Body of pancreas (tissue), 4 donors: ENCODE data around the gene PCNT. TPM values are rescaled to one million over a fixed set of nuclear protein-coding genes. Genes with fewer than 3 reads are reported as not detected.

Experiments used
- ATAC-seq: fragments of 150-250 bp; one replicate; pipeline ENCODE4 v1.9.1; 2016
- DNase-seq, 4 donors: peaks; one replicate each; pipeline ENCODE4 v3.0.0-alpha.2; 2019
- H3K27ac ChIP-seq, 4 donors: fragments of 200-600 bp; sonication (generic); 1 replicate in 3 of 4; 2 replicates in 1 of 4; pipeline versions ENCODE4 v1.5.1 to v1.6.1; 2016 to 2019; ENCODE audit warnings: mild to moderate bottlenecking in 1 of 4, mixed read lengths in 1 of 4, moderate library complexity in 1 of 4
- H3K27me3 ChIP-seq, 2 donors: fragments of 200-600 bp; sonication (generic); one replicate each; pipeline ENCODE4 v1.6.0; 2016; ENCODE audit warnings: mild to moderate bottlenecking in 1 of 2
- H3K36me3 ChIP-seq, 2 donors: fragments of 200-600 bp; sonication (generic); replicated peaks in 1 of 2; 2 replicates each; pipeline ENCODE4 v1.5.1; 2016; ENCODE audit warnings: low read depth in 2 of 2; ENCODE audit not compliant: insufficient read depth in 1 of 2
- H3K4me1 ChIP-seq: fragments of 200-600 bp; sonication (generic); one replicate; pipeline ENCODE4 v1.6.0; 2016
- H3K4me3 ChIP-seq, 2 donors: fragments of 200-600 bp; sonication (generic); 1 replicate in 1 of 2; 2 replicates in 1 of 2; pipeline ENCODE4 v1.5.1; 2016 to 2019
- H3K9me3 ChIP-seq, 3 donors: fragments of 200-600 bp; sonication (generic); 1 replicate in 2 of 3; 2 replicates in 1 of 3; pipeline ENCODE4 v1.5.1; 2016
- CTCF ChIP-seq, 7 experiments: fragments of 450-650 bp in 4 of 7; fragments of 200-600 bp in 3 of 7; sonication (generic) in 3 of 7; IDR thresholded peaks; one replicate each; pipeline ENCODE4 v1.5.1; 2016 to 2019; ENCODE audit warnings: antibody characterized with exemption in 7 of 7
- POLR2A ChIP-seq, 3 donors: fragments of 450-650 bp; IDR thresholded peaks; one replicate each; pipeline ENCODE4 v1.6.1; 2016; ENCODE audit warnings: antibody characterized with exemption in 3 of 3, mild to moderate bottlenecking in 2 of 3
- WGBS, 2 donors: methylation state at CpG; one replicate each; pipeline ENCODE4 v1.1.5; 2017; 5-methylcytosine and 5-hydroxymethylcytosine counted together
- intact Hi-C: fragments of 100-400 bp; cut with DNase I; formaldehyde crosslinking; loops from one replicate; pipeline ENCODE4 v1.15.1; 2023
- total RNA-seq, 2 donors: library from RNA; depleted of rRNA; stranded (reverse); fragments of >200 nt; gene quantifications; one replicate each; pipeline ENCODE4 v1.1.0, GENCODE V29; 2016

The PCNT gene
- total RNA-seq, 2 donors from 2014 or later = 11.9 to 28.0 TPM

GRCh38 chr21:46379691-46380090, 55.7 kb downstream of the PCNT start:
- H3K4me3 ChIP-seq = no peak overlapping the region
- 97 to 99% methylated on average over 9 of the region's 9 CpGs for WGBS, 2 donors
- ATAC-seq (no peak), DNase-seq (no peak)
- no peaks in the 10 kb centered on the region for H3K27me3 ChIP-seq
- no peak overlapping the region for H3K27ac ChIP-seq
- no peaks in the 10 kb centered on the region for H3K4me1 ChIP-seq
- no peak for TF ChIP-seq CTCF (IDR thresholded peaks at IDR 0.05)
- no peak for TF ChIP-seq POLR2A (IDR thresholded peaks at IDR 0.05)
- no peaks in the 10 kb centered on the region for H3K9me3 ChIP-seq
- intact Hi-C loops = no loop called here
- no peaks in the 10 kb centered on the region for H3K36me3 ChIP-seq

GRCh38 chr21:46381541-46381940, 57.6 kb downstream of the PCNT start:
- H3K36me3 ChIP-seq = no peaks in the 10 kb centered on the region
- TF ChIP-seq POLR2A (IDR thresholded peaks at IDR 0.05) (no peak), CTCF (IDR thresholded peaks at IDR 0.05) (no peak)

GRCh38 chr21:46384556-46384955, 60.6 kb downstream of the PCNT start:
- ATAC-seq (no peak), DNase-seq (no peak)
- no peak overlapping the region for H3K4me3 ChIP-seq
- no peaks in the 10 kb centered on the region for H3K36me3 ChIP-seq
- H3K27ac ChIP-seq = no peak overlapping the region
- no peaks in the 10 kb centered on the region for H3K4me1 ChIP-seq
- TF ChIP-seq CTCF (IDR thresholded peaks at IDR 0.05) (no peak), POLR2A (IDR thresholded peaks at IDR 0.05) (no peak)
- no peaks in the 10 kb centered on the region for H3K27me3 ChIP-seq
- 90 to 97% methylated on average over 24 of the region's 24 CpGs for WGBS, 2 donors
- H3K9me3 ChIP-seq = no peaks in the 10 kb centered on the region
- intact Hi-C loops = no loop called here

More at GRCh38 chr21:46381541-46381940, 57.6 kb downstream of the PCNT start:
- Histone ChIP-seq H3K4me1 (no peaks in the 10 kb centered on the region), H3K27me3 (no peaks in the 10 kb centered on the region), H3K27ac (no peak overlapping the region), H3K9me3 (no peaks in the 10 kb centered on the region), H3K4me3 (no peak overlapping the region)
- 87% methylated on average over 5 of the region's 5 CpGs for WGBS, 2 donors
- intact Hi-C loops = no loop called here
- ATAC-seq (no peak), DNase-seq (no peak)

- DNase-seq = no peak
- intact Hi-C loops = no loop called here
- Histone ChIP-seq H3K27ac (no peak overlapping the region), H3K9me3 (no peaks in the 10 kb centered on the region), H3K4me1 (no peaks in the 10 kb centered on the region), H3K4me3 (no peak overlapping the region), H3K36me3 (no peaks in the 10 kb centered on the region), H3K27me3 (no peaks in the 10 kb centered on the region)
- no peak for ATAC-seq
- 89 to 91% methylated on average over 40 to 45 of the region's 45 CpGs for WGBS, 2 donors
- TF ChIP-seq POLR2A (IDR thresholded peaks at IDR 0.05) (no peak), CTCF (IDR thresholded peaks at IDR 0.05) (no peak)
These were observed 62.1 kb downstream of the PCNT start for GRCh38 chr21:46385846-46386733.

- no peak overlapping the region for H3K27ac ChIP-seq
- no peaks in the 10 kb centered on the region for H3K4me1 ChIP-seq
- no peaks in the 10 kb centered on the region for H3K36me3 ChIP-seq
- H3K4me3 ChIP-seq = no peak overlapping the region
- no peaks in the 10 kb centered on the region for H3K9me3 ChIP-seq
- WGBS, 2 donors = 93 to 94% methylated on average over 13 of the region's 13 CpGs
- no peak for TF ChIP-seq CTCF (IDR thresholded peaks at IDR 0.05)
- TF ChIP-seq POLR2A (IDR thresholded peaks at IDR 0.05) = no peak
- intact Hi-C loops = no loop called here
- no peak for ATAC-seq
- no peak for DNase-seq
- no peaks in the 10 kb centered on the region for H3K27me3 ChIP-seq
These were observed 62.8 kb downstream of the PCNT start for GRCh38 chr21:46386734-46387088.
